GM23248 (cell line): ENCODE data around the gene PICALM. TPM values are rescaled to one million over a fixed set of nuclear protein-coding genes. Genes with fewer than 3 reads are reported as not detected.
"Not testable (repeated sequence)": the region's sequence is repeated elsewhere in the genome, so short reads cannot be mapped to it uniquely, and the experiment has no call there.

Source experiments
- DNase-seq: peaks from one replicate; pipeline ENCODE4 v3.0.0-alpha.2; 2015
- H2AFZ ChIP-seq: fragments of 200-600 bp; sonication (generic); 2 replicates; pipeline ENCODE4 v1.6.1; 2016; ENCODE audit warnings: antibody characterized with exemption
- H3F3A ChIP-seq: fragments of 200-600 bp; sonication (generic); 2 replicates; pipeline ENCODE4 v1.6.1; 2016; ENCODE audit warnings: mild to moderate bottlenecking, antibody characterized with exemption, mixed run types; ENCODE audit not compliant: insufficient read depth
- H3K27ac ChIP-seq: fragments of 200-600 bp; sonication (generic); 2 replicates; pipeline ENCODE4 v1.5.1; 2016; ENCODE audit warnings: mild to moderate bottlenecking
- H3K27me3 ChIP-seq: fragments of 200-600 bp; sonication (generic); replicated peaks from 2 replicates; pipeline ENCODE4 v1.6.1; 2016; ENCODE audit warnings: mild to moderate bottlenecking; ENCODE audit not compliant: insufficient read depth
- H3K36me3 ChIP-seq: fragments of 200-600 bp; sonication (generic); 2 replicates; pipeline ENCODE4 v1.6.1; 2016; ENCODE audit warnings: low read depth, mild to moderate bottlenecking
- H3K4me1 ChIP-seq: fragments of 200-600 bp; sonication (generic); 2 replicates; pipeline ENCODE4 v1.6.1; 2016; ENCODE audit warnings: mild to moderate bottlenecking; ENCODE audit not compliant: insufficient read depth
- H3K4me2 ChIP-seq: fragments of 200-600 bp; sonication (generic); one replicate; pipeline ENCODE4 v1.6.1; 2016; ENCODE audit warnings: mild to moderate bottlenecking; ENCODE audit not compliant: unreplicated experiment
- H3K4me3 ChIP-seq: fragments of 200-600 bp; sonication (generic); 2 replicates; pipeline ENCODE4 v1.5.1; 2016; ENCODE audit warnings: mild to moderate bottlenecking
- H3K79me2 ChIP-seq: fragments of 200-600 bp; sonication (generic); 2 replicates; pipeline ENCODE4 v1.6.1; 2016; ENCODE audit warnings: mild to moderate bottlenecking; ENCODE audit not compliant: insufficient read depth
- H3K9ac ChIP-seq: fragments of 200-600 bp; sonication (generic); 2 replicates; pipeline ENCODE4 v1.6.1; 2016; ENCODE audit warnings: mild to moderate bottlenecking
- H3K9me2 ChIP-seq: fragments of 200-600 bp; sonication (generic); 2 replicates; pipeline ENCODE4 v1.6.1; 2016; ENCODE audit warnings: mixed run types, mild to moderate bottlenecking, moderate library complexity; ENCODE audit not compliant: insufficient read depth
- H3K9me3 ChIP-seq: fragments of 200-600 bp; sonication (generic); one replicate; pipeline ENCODE4 v1.6.1; 2017; ENCODE audit warnings: low read depth
- H4K20me1 ChIP-seq: fragments of 200-600 bp; sonication (generic); 2 replicates; pipeline ENCODE4 v1.6.0; 2016; ENCODE audit not compliant: insufficient read depth
- EZH2 ChIP-seq: fragments of 200-600 bp; sonication (generic); IDR thresholded peaks from 2 replicates; pipeline ENCODE4 v1.6.1; 2018; ENCODE audit warnings: antibody characterized with exemption, mild to moderate bottlenecking; ENCODE audit not compliant: insufficient read depth, poor library complexity, severe bottlenecking
- EZH2phosphoT487 ChIP-seq: fragments of 200-600 bp; sonication (generic); IDR thresholded peaks from 2 replicates; pipeline ENCODE4 v1.6.1; 2018; ENCODE audit warnings: antibody characterized with exemption, moderate library complexity, mild to moderate bottlenecking, low read depth; ENCODE audit not compliant: insufficient read depth
- WGBS, 2 experiments: methylation state at CpG; one replicate each; pipeline ENCODE4 v1.1.6; 2015 to 2017; ENCODE audit warnings: low lambda C conversion rate in 2 of 2, low coverage in 1 of 2; ENCODE audit errors: missing lambda C conversion rate in 2 of 2; 5-methylcytosine and 5-hydroxymethylcytosine counted together
- in situ Hi-C: fragments of 300-500 bp; cut with MboI; formaldehyde crosslinking; loops from 2 replicates; pipeline ENCODE4 v1.15.0; 2020
- polyA plus RNA-seq: library from polyadenylated mRNA; unstranded; fragments of >200 nt; fragmentation: Nextera tagmentation; extraction: Ambion mirVana; gene quantifications from 2 replicates; pipeline ENCODE4 v1.2.1, GENCODE V29; 2016
- total RNA-seq: library from RNA; depleted of rRNA; stranded (reverse); fragments of >200 nt; shearing (Covaris generic); gene quantifications from 2 replicates; pipeline ENCODE4 v1.2.3, GENCODE V29; 2014

Gene PICALM
- total and polyA plus RNA-seq, 2 experiments from 2014 or later = 73.2 to 310 TPM

GRCh38 chr11:85934596-85935169 lies 134.2 kb downstream of the PICALM start:
- WGBS, 2 experiments = 46 to 49% methylated on average over 46 to 47 of the region's 47 CpGs
- in situ Hi-C loops = no loop called here
- Histone ChIP-seq H3K4me2 (no peak overlapping the region), H3K4me3 (no peak overlapping the region), H3K9ac (no peak overlapping the region), H3K4me1 (no peaks in the 10 kb centered on the region), H4K20me1 (no peaks in the 10 kb centered on the region), H3K27me3 (no peaks in the 10 kb centered on the region), H3K27ac (no peak overlapping the region), H3K36me3 (no peaks in the 10 kb centered on the region), H3F3A (peaks cover 3% of the 10 kb centered on the region; the same call in 1 of the 2 replicates), H3K9me3 (no peaks in the 10 kb centered on the region), H3K79me2 (no peaks in the 10 kb centered on the region), H3K9me2 (no peaks in the 10 kb centered on the region), H2AFZ (0 out of 2 replicates have a peak overlapping the region, but pooled peaks have one; percentile 11)
- TF ChIP-seq EZH2 (no peak), EZH2phosphoT487 (no peak)
- DNase-seq = no peak

- Histone ChIP-seq H3K27ac (no peak overlapping the region), H3K9me2 (no peaks in the 10 kb centered on the region), H3K9ac (no peak overlapping the region), H3K79me2 (no peaks in the 10 kb centered on the region), H4K20me1 (no peaks in the 10 kb centered on the region), H3K4me2 (no peak overlapping the region), H3K36me3 (no peaks in the 10 kb centered on the region), H3K4me1 (no peaks in the 10 kb centered on the region), H3K27me3 (no peaks in the 10 kb centered on the region), H2AFZ (no peak overlapping the region), H3K4me3 (no peak overlapping the region), H3K9me3 (no peaks in the 10 kb centered on the region), H3F3A (no peaks in the 10 kb centered on the region)
- WGBS, 2 experiments = 79 to 80% methylated on average over 11 of the region's 11 CpGs
- no peak for DNase-seq
- TF ChIP-seq EZH2 (no peak), EZH2phosphoT487 (no peak)
- in situ Hi-C loops = no loop called here
Observed at GRCh38 chr11:85930879-85931366, 138.0 kb downstream of the PICALM start.

GRCh38 chr11:85926653-85927214 lies 142.2 kb downstream of the PICALM start:
- H4K20me1 ChIP-seq, H3K79me2 ChIP-seq, DNase-seq, in situ Hi-C loops, H3K36me3 ChIP-seq, H3K9me3 ChIP-seq, H3K4me2 ChIP-seq, H3K4me3 ChIP-seq, H2AFZ ChIP-seq, H3K4me1 ChIP-seq, H3F3A ChIP-seq, H3K27ac ChIP-seq, H3K27me3 ChIP-seq, H3K9ac ChIP-seq, H3K9me2 ChIP-seq: not testable (repeated sequence)
- 51 to 58% methylated on average over 2 of the region's 2 CpGs for WGBS, 2 experiments

- H3K27ac ChIP-seq = no peak overlapping the region
- H3K36me3 ChIP-seq = no peaks in the 10 kb centered on the region
- H3K27me3 ChIP-seq = no peaks in the 10 kb centered on the region
- 62 to 69% methylated on average over 1 of the region's 1 CpG for WGBS, 2 experiments
- no peaks in the 10 kb centered on the region for H4K20me1 ChIP-seq
- TF ChIP-seq EZH2phosphoT487 = no peak
- TF ChIP-seq EZH2 = no peak
- no peak overlapping the region for H3K4me3 ChIP-seq
- H3K4me1 ChIP-seq = no peaks in the 10 kb centered on the region
- H3K79me2 ChIP-seq = no peaks in the 10 kb centered on the region
- no peaks in the 10 kb centered on the region for H3K9me2 ChIP-seq
- no peak overlapping the region for H2AFZ ChIP-seq
- no peaks in the 10 kb centered on the region for H3K9me3 ChIP-seq
- no peak for DNase-seq
- no peaks in the 10 kb centered on the region for H3F3A ChIP-seq
- no peak overlapping the region for H3K4me2 ChIP-seq
- no peak overlapping the region for H3K9ac ChIP-seq
- in situ Hi-C loops = no loop called here
Observed at GRCh38 chr11:85923455-85923854, 145.4 kb downstream of the PICALM start.

- Histone ChIP-seq H3F3A (no peaks in the 10 kb centered on the region), H3K27me3 (no peaks in the 10 kb centered on the region), H3K9ac (no peak overlapping the region), H3K4me3 (no peak overlapping the region), H3K36me3 (no peaks in the 10 kb centered on the region), H3K79me2 (no peaks in the 10 kb centered on the region), H4K20me1 (no peaks in the 10 kb centered on the region), H3K4me2 (no peak overlapping the region), H3K9me2 (no peaks in the 10 kb centered on the region), H3K27ac (no peak overlapping the region), H3K4me1 (no peaks in the 10 kb centered on the region), H3K9me3 (no peaks in the 10 kb centered on the region), H2AFZ (no peak overlapping the region)
- DNase-seq = no peak
- in situ Hi-C loops = no loop called here
- TF ChIP-seq EZH2phosphoT487 = no peak
- no peak for TF ChIP-seq EZH2
- 90 to 91% methylated on average over 1 of the region's 1 CpG for WGBS, 2 experiments
Observed at GRCh38 chr11:85922367-85922766, 146.5 kb downstream of the PICALM start.
